GM23338 (cell line): ENCODE data around the gene CUTC. TPM values are rescaled to one million over a fixed set of nuclear protein-coding genes. Genes with fewer than 3 reads are reported as not detected.

ENCODE experiments used
- ATAC-seq: fragments of 200-7000 bp; cut with Tn5 transposase; 3 replicates; pipeline ENCODE4 v1.9.1; 2020
- DNase-seq: peaks from one replicate; pipeline ENCODE4 v3.0.0-alpha.2; 2015; ENCODE audit warnings: low spot score
- H2AFZ ChIP-seq: fragments of 200-600 bp; sonication (generic); 2 replicates; pipeline ENCODE4 v1.8.0; 2016; ENCODE audit warnings: antibody characterized with exemption, mild to moderate bottlenecking, moderate library complexity
- H3F3A ChIP-seq: fragments of 200-600 bp; sonication (generic); replicated peaks from 2 replicates; pipeline ENCODE4 v1.8.0; 2017; ENCODE audit warnings: antibody characterized with exemption, mixed run types, low read depth
- H3K27ac ChIP-seq: fragments of 200-600 bp; sonication (generic); 2 replicates; pipeline ENCODE4 v1.6.1; 2016; ENCODE audit warnings: low read depth
- H3K27me3 ChIP-seq: fragments of 200-600 bp; sonication (generic); 2 replicates; pipeline ENCODE4 v1.8.0; 2016; ENCODE audit warnings: mild to moderate bottlenecking, mixed run types, moderate library complexity; ENCODE audit not compliant: insufficient read depth
- H3K36me3 ChIP-seq: fragments of 200-600 bp; sonication (generic); 2 replicates; pipeline ENCODE4 v1.8.0; 2016; ENCODE audit warnings: mild to moderate bottlenecking; ENCODE audit not compliant: insufficient read depth
- H3K4me1 ChIP-seq: fragments of 200-600 bp; sonication (generic); 2 replicates; pipeline ENCODE4 v1.8.0; 2016; ENCODE audit warnings: mild to moderate bottlenecking, moderate library complexity; ENCODE audit not compliant: insufficient read depth
- H3K4me2 ChIP-seq: fragments of 200-600 bp; sonication (generic); 2 replicates; pipeline ENCODE4 v1.7.1; 2017; ENCODE audit warnings: mixed run types
- H3K4me3 ChIP-seq: fragments of 200-600 bp; sonication (generic); 2 replicates; pipeline ENCODE4 v1.6.1; 2016; ENCODE audit warnings: mixed run types
- H3K79me2 ChIP-seq: fragments of 200-600 bp; sonication (generic); replicated peaks from 2 replicates; pipeline ENCODE4 v1.8.0; 2017; ENCODE audit warnings: mild to moderate bottlenecking; ENCODE audit not compliant: insufficient read depth
- H3K9me2 ChIP-seq: fragments of 200-600 bp; sonication (generic); 2 replicates; pipeline ENCODE4 v1.8.0; 2017; ENCODE audit not compliant: insufficient read depth
- H4K20me1 ChIP-seq: fragments of 200-600 bp; sonication (generic); replicated peaks from 2 replicates; pipeline ENCODE4 v1.8.0; 2017; ENCODE audit warnings: mild to moderate bottlenecking; ENCODE audit not compliant: insufficient read depth
- H3K27ac Mint-ChIP-seq: 2 replicates; pipeline ENCODE4 v1.8.0; 2020; ENCODE audit warnings: inconsistent platforms, mild to moderate bottlenecking, moderate library complexity, mixed read lengths
- H3K27me3 Mint-ChIP-seq: 3 replicates; pipeline ENCODE4 v1.8.0; 2022; ENCODE audit warnings: low read depth, mild to moderate bottlenecking, moderate library complexity, mixed read lengths, inconsistent platforms; ENCODE audit not compliant: insufficient read depth, poor library complexity
- H3K36me3 Mint-ChIP-seq: 3 replicates; pipeline ENCODE4 v1.8.0; 2021; ENCODE audit warnings: low read depth, mild to moderate bottlenecking, inconsistent platforms, moderate library complexity, mixed read lengths
- H3K4me1 Mint-ChIP-seq: 3 replicates; pipeline ENCODE4 v1.8.0; 2020; ENCODE audit warnings: mild to moderate bottlenecking, inconsistent platforms, mixed read lengths
- H3K4me3 Mint-ChIP-seq: 3 replicates; pipeline ENCODE4 v1.8.0; 2021; ENCODE audit warnings: moderate library complexity, mild to moderate bottlenecking, inconsistent platforms, mixed read lengths
- H3K9me3 Mint-ChIP-seq: 3 replicates; pipeline ENCODE4 v1.8.0; 2020; ENCODE audit warnings: moderate library complexity, mild to moderate bottlenecking, inconsistent platforms, mixed read lengths
- CREB1 ChIP-seq: fragments of 250-450 bp; sonication (Bioruptor Pico); IDR thresholded peaks from 2 replicates; pipeline ENCODE4 v1.5.0; 2020; ENCODE audit warnings: low read depth, mild to moderate bottlenecking, moderate library complexity
- CTCF ChIP-seq, 2 experiments: fragments of 200-600 bp in 1 of 2; sonication (generic) in 1 of 2; conservative IDR thresholded peaks; 2 replicates each; pipeline versions ENCODE4 v1.5.1 to v1.6.1; 2016 to 2017; ENCODE audit warnings: antibody characterized with exemption in 2 of 2, low read depth in 2 of 2, mild to moderate bottlenecking in 2 of 2, moderate library complexity in 1 of 2
- ETS1 ChIP-seq: IDR thresholded peaks from 2 replicates; pipeline ENCODE4 v1.6.1; 2016; ENCODE audit warnings: antibody characterized with exemption
- EZH2 ChIP-seq: fragments of 200-600 bp; sonication (generic); IDR thresholded peaks from one replicate; pipeline ENCODE4 v1.8.0; 2017; ENCODE audit warnings: antibody characterized with exemption, mild to moderate bottlenecking, low read depth; ENCODE audit not compliant: unreplicated experiment
- EZH2phosphoT487 ChIP-seq: fragments of 200-600 bp; sonication (generic); IDR thresholded peaks from one replicate; pipeline ENCODE4 v1.8.1; 2018; ENCODE audit warnings: antibody characterized with exemption; ENCODE audit not compliant: unreplicated experiment
- JUNB ChIP-seq: IDR thresholded peaks from one replicate; pipeline ENCODE4 v1.6.1; 2016; ENCODE audit warnings: antibody characterized with exemption; ENCODE audit not compliant: unreplicated experiment
- NANOG ChIP-seq: IDR thresholded peaks from 2 replicates; pipeline ENCODE4 v1.6.1; 2016; ENCODE audit warnings: antibody characterized with exemption, borderline replicate concordance
- POLR2AphosphoS5 ChIP-seq: IDR thresholded peaks from 2 replicates; pipeline ENCODE4 v1.6.1; 2016; ENCODE audit warnings: antibody characterized with exemption, low read depth
- REST ChIP-seq: IDR thresholded peaks from one replicate; pipeline ENCODE4 v1.6.1; 2018; ENCODE audit warnings: antibody characterized with exemption; ENCODE audit not compliant: unreplicated experiment
- STAT1 ChIP-seq: IDR thresholded peaks from one replicate; pipeline ENCODE4 v1.6.1; 2016; ENCODE audit warnings: antibody characterized with exemption; ENCODE audit not compliant: unreplicated experiment
- ZNF114 ChIP-seq: fragments of 250-450 bp; sonication (Bioruptor Pico); IDR thresholded peaks from 2 replicates; pipeline ENCODE4 v1.5.0; 2020; ENCODE audit warnings: mild to moderate bottlenecking, moderate library complexity
- ZNF331 ChIP-seq: fragments of 250-450 bp; sonication (Bioruptor Pico); IDR thresholded peaks from 2 replicates; pipeline ENCODE4 v1.5.0; 2020; ENCODE audit warnings: low read depth, mild to moderate bottlenecking, moderate library complexity
- polyA plus RNA-seq: library from polyadenylated mRNA; unstranded; fragments of >200 nt; fragmentation: Nextera tagmentation; extraction: Ambion mirVana; gene quantifications from 2 replicates; pipeline ENCODE4 v1.2.1, GENCODE V29; 2016
- total RNA-seq: library from RNA; depleted of rRNA; stranded (reverse); fragments of >200 nt; shearing (Covaris generic); gene quantifications from 2 replicates; pipeline ENCODE4 v1.2.3, GENCODE V29; 2014
- TF ChIP-seq, protein P1 (sequence below): fragments of 250-450 bp; sonication (Bioruptor Pico); IDR thresholded peaks from 2 replicates; pipeline ENCODE4 v1.5.0; 2020; ENCODE audit warnings: mild to moderate bottlenecking, moderate library complexity

CUTC gene
- total and polyA plus RNA-seq, 2 experiments from 2014 or later, result 20.2 to 30.4 TPM

DNA sequence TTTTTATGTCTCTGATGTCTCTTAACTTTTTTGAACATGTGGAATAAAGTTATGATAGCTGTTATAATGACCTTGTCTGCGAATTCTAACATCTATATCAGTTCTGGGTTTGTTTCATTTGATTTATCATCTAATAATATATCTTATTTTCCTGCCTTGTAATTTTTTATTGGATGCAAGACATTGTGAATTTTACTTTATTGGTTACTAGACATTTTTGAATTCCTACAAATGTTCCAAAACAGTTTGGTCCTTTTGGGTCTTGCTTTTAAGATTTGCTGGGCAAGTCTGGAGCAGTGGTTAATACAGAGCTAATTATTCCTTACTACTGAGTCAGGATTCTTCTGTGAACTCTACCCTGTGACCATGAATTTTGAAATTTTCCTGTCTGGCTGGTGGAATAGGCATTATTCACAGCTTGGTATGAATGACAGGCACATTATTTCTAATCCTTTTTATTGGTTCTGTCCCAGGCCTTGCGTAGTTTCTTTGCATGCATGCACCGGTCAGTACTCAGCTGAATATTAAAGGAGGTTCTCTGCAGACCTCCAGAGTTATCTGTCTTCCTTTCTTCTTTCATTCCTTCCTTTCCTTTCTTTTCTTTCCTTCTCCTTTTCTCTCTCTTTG lies 9.0 kb downstream of the CUTC start:
- Histone ChIP-seq H3K36me3 (peaks cover 84% of the 10 kb centered on the region), H4K20me1 (peaks cover 10% of the 10 kb centered on the region; the same call in 1 of the 2 replicates), H3K27ac (no peak overlapping the region), H3K27me3 (no peaks in the 10 kb centered on the region), H3K4me2 (no peak overlapping the region), H3K9me2 (no peaks in the 10 kb centered on the region), H3K79me2 (peaks cover 4% of the 10 kb centered on the region; the same call in 1 of the 2 replicates), H3K4me3 (no peak overlapping the region), H3K4me1 (no peaks in the 10 kb centered on the region), H2AFZ (no peak overlapping the region), H3F3A (no peaks in the 10 kb centered on the region)
- peaks cover 81% of the 10 kb centered on the region for H3K36me3 Mint-ChIP-seq
- no peak overlapping the region for H3K4me3 Mint-ChIP-seq
- no peaks in the 10 kb centered on the region; the same call in 2 of the 3 replicates for H3K9me3 Mint-ChIP-seq
- no peaks in the 10 kb centered on the region for H3K4me1 Mint-ChIP-seq
- TF ChIP-seq, protein P1, sequence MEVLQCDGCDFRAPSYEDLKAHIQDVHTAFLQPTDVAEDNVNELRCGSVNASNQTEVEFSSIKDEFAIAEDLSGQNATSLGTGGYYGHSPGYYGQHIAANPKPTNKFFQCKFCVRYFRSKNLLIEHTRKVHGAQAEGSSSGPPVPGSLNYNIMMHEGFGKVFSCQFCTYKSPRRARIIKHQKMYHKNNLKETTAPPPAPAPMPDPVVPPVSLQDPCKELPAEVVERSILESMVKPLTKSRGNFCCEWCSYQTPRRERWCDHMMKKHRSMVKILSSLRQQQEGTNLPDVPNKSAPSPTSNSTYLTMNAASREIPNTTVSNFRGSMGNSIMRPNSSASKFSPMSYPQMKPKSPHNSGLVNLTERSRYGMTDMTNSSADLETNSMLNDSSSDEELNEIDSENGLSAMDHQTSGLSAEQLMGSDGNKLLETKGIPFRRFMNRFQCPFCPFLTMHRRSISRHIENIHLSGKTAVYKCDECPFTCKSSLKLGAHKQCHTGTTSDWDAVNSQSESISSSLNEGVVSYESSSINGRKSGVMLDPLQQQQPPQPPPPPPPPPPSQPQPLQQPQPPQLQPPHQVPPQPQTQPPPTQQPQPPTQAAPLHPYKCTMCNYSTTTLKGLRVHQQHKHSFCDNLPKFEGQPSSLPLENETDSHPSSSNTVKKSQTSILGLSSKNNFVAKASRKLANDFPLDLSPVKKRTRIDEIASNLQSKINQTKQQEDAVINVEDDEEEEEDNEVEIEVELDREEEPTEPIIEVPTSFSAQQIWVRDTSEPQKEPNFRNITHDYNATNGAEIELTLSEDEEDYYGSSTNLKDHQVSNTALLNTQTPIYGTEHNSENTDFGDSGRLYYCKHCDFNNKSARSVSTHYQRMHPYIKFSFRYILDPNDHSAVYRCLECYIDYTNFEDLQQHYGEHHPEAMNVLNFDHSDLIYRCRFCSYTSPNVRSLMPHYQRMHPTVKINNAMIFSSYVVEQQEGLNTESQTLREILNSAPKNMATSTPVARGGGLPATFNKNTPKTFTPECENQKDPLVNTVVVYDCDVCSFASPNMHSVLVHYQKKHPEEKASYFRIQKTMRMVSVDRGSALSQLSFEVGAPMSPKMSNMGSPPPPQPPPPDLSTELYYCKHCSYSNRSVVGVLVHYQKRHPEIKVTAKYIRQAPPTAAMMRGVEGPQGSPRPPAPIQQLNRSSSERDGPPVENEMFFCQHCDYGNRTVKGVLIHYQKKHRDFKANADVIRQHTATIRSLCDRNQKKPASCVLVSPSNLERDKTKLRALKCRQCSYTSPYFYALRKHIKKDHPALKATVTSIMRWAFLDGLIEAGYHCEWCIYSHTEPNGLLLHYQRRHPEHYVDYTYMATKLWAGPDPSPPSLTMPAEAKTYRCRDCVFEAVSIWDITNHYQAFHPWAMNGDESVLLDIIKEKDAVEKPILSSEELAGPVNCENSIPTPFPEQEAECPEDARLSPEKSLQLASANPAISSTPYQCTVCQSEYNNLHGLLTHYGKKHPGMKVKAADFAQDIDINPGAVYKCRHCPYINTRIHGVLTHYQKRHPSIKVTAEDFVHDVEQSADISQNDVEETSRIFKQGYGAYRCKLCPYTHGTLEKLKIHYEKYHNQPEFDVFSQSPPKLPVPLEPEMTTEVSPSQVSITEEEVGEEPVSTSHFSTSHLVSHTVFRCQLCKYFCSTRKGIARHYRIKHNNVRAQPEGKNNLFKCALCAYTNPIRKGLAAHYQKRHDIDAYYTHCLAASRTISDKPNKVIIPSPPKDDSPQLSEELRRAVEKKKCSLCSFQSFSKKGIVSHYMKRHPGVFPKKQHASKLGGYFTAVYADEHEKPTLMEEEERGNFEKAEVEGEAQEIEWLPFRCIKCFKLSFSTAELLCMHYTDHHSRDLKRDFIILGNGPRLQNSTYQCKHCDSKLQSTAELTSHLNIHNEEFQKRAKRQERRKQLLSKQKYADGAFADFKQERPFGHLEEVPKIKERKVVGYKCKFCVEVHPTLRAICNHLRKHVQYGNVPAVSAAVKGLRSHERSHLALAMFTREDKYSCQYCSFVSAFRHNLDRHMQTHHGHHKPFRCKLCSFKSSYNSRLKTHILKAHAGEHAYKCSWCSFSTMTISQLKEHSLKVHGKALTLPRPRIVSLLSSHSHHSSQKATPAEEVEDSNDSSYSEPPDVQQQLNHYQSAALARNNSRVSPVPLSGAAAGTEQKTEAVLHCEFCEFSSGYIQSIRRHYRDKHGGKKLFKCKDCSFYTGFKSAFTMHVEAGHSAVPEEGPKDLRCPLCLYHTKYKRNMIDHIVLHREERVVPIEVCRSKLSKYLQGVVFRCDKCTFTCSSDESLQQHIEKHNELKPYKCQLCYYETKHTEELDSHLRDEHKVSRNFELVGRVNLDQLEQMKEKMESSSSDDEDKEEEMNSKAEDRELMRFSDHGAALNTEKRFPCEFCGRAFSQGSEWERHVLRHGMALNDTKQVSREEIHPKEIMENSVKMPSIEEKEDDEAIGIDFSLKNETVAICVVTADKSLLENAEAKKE (CRISPR knock-in tag), result no peak
- no peak for TF ChIP-seq NANOG
- no peak for TF ChIP-seq EZH2
- no peak for TF ChIP-seq EZH2phosphoT487
- TF ChIP-seq REST, result no peak
- TF ChIP-seq STAT1, result no peak
- no peak for TF ChIP-seq ZNF331 (CRISPR knock-in tag)
- no peak for TF ChIP-seq POLR2AphosphoS5
- TF ChIP-seq CTCF (conservative IDR thresholded peaks at IDR 0.05; ENCODE audit: low read depth in 2 of 2), result no peak
- TF ChIP-seq JUNB, result no peak
- TF ChIP-seq ETS1, result no peak
- no peak for TF ChIP-seq CREB1 (CRISPR knock-in tag)
- no peak for TF ChIP-seq ZNF114 (CRISPR knock-in tag)
- no peak overlapping the region for H3K27ac Mint-ChIP-seq
- peaks cover 1% of the 10 kb centered on the region for H3K27me3 Mint-ChIP-seq
- ATAC-seq (no peak), DNase-seq (no peak)
